Stimulated activated CD4-positive, alpha-beta T cell treated with anti-CD3 and anti-CD28 coated beads, Interleukin-1b, Interleukin-23, amount 100 ng/mL, for 48 hours (primary cell): ENCODE results near the gene RIMS4.
"Not testable (repeated sequence)": the region's sequence is repeated elsewhere in the genome, so short reads cannot be mapped to it uniquely, and the experiment has no call there.

ENCODE experiments used
- DNase-seq: peaks from one replicate; pipeline ENCODE4 v3.0.0-alpha.2; 2020

The RIMS4 gene

GRCh38 chr20:44829688-44830087 lies 19.3 kb upstream of the RIMS4 start:
- no peak for DNase-seq

- no peak for DNase-seq
Measured at GRCh38 chr20:44828640-44829039, 18.3 kb upstream of the RIMS4 start.

GRCh38 chr20:44827401-44827800 lies 17.1 kb upstream of the RIMS4 start:
- no peak for DNase-seq

GRCh38 chr20:44821576-44821975 lies 11.2 kb upstream of the RIMS4 start:
- DNase-seq = not testable (repeated sequence)

GRCh38 chr20:44819936-44820335 lies 9.6 kb upstream of the RIMS4 start:
- no peak for DNase-seq

GRCh38 chr20:44817143-44817910 lies 7.0 kb upstream of the RIMS4 start:
- no peak for DNase-seq

- no peak for DNase-seq
Measured at GRCh38 chr20:44814937-44815336, 4.6 kb upstream of the RIMS4 start.

GRCh38 chr20:44811150-44811685 lies 872 bp upstream of the RIMS4 start:
- DNase-seq = no peak

- DNase-seq = no peak
Measured at GRCh38 chr20:44810061-44810390, 320 bp downstream of the RIMS4 start.

- no peak for DNase-seq
Measured at GRCh38 chr20:44809380-44810060, 826 bp downstream of the RIMS4 start.

- DNase-seq = no peak
Measured at GRCh38 chr20:44807684-44808056, 2.7 kb downstream of the RIMS4 start.

GRCh38 chr20:44807051-44807683 lies 3.2 kb downstream of the RIMS4 start:
- DNase-seq = no peak

GRCh38 chr20:44805979-44806620 lies 4.2 kb downstream of the RIMS4 start:
- DNase-seq = no peak

- no peak for DNase-seq
Measured at GRCh38 chr20:44805335-44805978, 4.9 kb downstream of the RIMS4 start.

- DNase-seq = no peak
Measured at GRCh38 chr20:44803383-44803941, 6.9 kb downstream of the RIMS4 start.

GRCh38 chr20:44802702-44803101 lies 7.6 kb downstream of the RIMS4 start:
- DNase-seq = no peak

GRCh38 chr20:44800391-44801046 lies 9.8 kb downstream of the RIMS4 start:
- DNase-seq = no peak

- DNase-seq = no peak
Measured at GRCh38 chr20:44799691-44800090, 10.7 kb downstream of the RIMS4 start.

- no peak for DNase-seq
Measured at GRCh38 chr20:44796758-44797457, 13.4 kb downstream of the RIMS4 start.

GRCh38 chr20:44796311-44796710 lies 14.0 kb downstream of the RIMS4 start:
- DNase-seq = no peak

GRCh38 chr20:44795836-44796235 lies 14.5 kb downstream of the RIMS4 start:
- DNase-seq = no peak
